ENCODE data around the gene GTF2F2. TPM values are rescaled to one million over a fixed set of nuclear protein-coding genes. Genes with fewer than 3 reads are reported as not detected.

GTF2F2 gene
- total RNA-seq, 1 donor from 2014 or later: 18.9 TPM

DNA sequence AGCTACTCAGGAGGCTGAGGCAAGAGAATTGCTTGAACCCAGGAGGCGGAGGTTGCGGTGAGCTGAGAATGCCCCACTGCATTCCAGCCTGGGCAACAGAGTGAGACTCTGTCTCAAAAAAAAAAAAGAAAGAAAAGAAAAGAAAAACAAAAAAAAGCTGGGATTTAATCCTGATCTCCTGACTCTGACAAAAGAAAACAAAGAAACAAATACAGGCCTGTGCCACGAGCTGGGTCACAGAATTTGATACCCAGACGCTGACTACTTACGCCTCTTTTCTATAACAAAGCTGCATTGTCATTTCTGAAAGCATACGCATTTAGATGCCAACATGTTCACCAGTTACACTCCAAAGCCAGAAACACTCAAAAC lies 18.2 kb upstream of the GTF2F2 start:
- H3K4me3 ChIP-seq: no peak overlapping the region
- no peak overlapping the region for H3K27ac ChIP-seq
- intact Hi-C loops (cut with DNase I): no loop called here
- DNase-seq (ENCODE audit: extremely low spot score in 2 of 2): no peak
- H3K27me3 ChIP-seq: no peaks in the 10 kb centered on the region
- TF ChIP-seq POLR2A (IDR thresholded peaks at IDR 0.05): no peak
- TF ChIP-seq POLR2AphosphoS5 (IDR thresholded peaks at IDR 0.05; ENCODE audit: insufficient read depth in 1 of 2, low read depth in 1 of 2): no peak
- TF ChIP-seq, protein P1, sequence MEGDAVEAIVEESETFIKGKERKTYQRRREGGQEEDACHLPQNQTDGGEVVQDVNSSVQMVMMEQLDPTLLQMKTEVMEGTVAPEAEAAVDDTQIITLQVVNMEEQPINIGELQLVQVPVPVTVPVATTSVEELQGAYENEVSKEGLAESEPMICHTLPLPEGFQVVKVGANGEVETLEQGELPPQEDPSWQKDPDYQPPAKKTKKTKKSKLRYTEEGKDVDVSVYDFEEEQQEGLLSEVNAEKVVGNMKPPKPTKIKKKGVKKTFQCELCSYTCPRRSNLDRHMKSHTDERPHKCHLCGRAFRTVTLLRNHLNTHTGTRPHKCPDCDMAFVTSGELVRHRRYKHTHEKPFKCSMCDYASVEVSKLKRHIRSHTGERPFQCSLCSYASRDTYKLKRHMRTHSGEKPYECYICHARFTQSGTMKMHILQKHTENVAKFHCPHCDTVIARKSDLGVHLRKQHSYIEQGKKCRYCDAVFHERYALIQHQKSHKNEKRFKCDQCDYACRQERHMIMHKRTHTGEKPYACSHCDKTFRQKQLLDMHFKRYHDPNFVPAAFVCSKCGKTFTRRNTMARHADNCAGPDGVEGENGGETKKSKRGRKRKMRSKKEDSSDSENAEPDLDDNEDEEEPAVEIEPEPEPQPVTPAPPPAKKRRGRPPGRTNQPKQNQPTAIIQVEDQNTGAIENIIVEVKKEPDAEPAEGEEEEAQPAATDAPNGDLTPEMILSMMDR (IDR thresholded peaks at IDR 0.05): no peak
- H3K4me1 ChIP-seq: no peaks in the 10 kb centered on the region
- H3K9me3 ChIP-seq: no peaks in the 10 kb centered on the region
- H3K36me3 ChIP-seq: no peaks in the 10 kb centered on the region

DNA sequence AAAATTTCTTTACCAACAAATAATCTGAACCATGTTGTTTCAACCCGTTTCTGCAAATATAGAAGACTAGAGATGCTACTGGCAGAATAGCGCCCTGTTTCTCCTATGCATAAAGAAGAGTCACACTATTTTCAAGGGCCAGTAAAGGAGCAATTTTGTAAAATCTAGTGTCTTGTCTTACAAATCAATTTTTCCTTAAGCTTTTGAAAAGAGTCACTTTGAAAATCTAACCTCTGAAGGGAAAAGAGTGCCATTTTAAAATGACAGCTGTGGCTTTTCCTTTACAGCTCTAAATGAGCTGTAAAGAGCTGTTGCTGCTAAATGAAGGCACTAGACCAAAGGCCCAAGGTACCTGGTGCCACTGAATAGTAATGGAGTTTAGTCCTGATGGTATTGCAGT lies 16.9 kb upstream of the GTF2F2 start:
- no peaks in the 10 kb centered on the region for H3K4me1 ChIP-seq
- intact Hi-C loops (cut with DNase I): no loop called here

DNA sequence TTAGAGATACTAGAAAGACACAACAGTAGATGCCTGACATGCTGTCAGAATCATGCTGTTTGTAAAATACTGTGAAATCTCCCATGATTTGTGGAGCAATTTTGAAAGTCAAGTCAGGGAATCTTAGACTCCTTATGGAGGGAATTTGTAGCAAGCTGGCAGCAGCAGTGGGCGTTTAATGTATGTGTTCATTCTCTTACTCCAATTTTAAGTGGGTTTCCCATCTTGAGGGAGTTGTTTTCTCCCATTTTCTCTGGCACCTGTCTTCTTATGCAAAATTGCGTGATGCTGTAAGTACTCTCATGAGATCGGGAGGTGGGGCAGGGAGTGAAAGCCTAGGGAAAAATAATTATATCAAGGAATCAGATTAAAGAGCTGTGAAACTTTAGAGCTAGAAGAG lies 16.0 kb upstream of the GTF2F2 start:
- H3K27ac ChIP-seq: no peak overlapping the region
- no peaks in the 10 kb centered on the region for H3K4me1 ChIP-seq
- H3K4me3 ChIP-seq: no peak overlapping the region
- intact Hi-C loops (cut with DNase I): no loop called here
- TF ChIP-seq, protein P1 (IDR thresholded peaks at IDR 0.05): no peak
- TF ChIP-seq POLR2A (IDR thresholded peaks at IDR 0.05) (no peak), POLR2AphosphoS5 (IDR thresholded peaks at IDR 0.05; ENCODE audit: insufficient read depth in 1 of 2, low read depth in 1 of 2) (no peak)
- no peaks in the 10 kb centered on the region for H3K36me3 ChIP-seq
- no peaks in the 10 kb centered on the region for H3K9me3 ChIP-seq
- no peak for DNase-seq (ENCODE audit: extremely low spot score in 2 of 2)
- H3K27me3 ChIP-seq: no peaks in the 10 kb centered on the region

More for the DNA sequence above, 16.9 kb upstream of the GTF2F2 start:
- Histone ChIP-seq H3K27ac (no peak overlapping the region), H3K9me3 (no peaks in the 10 kb centered on the region), H3K4me3 (no peak overlapping the region), H3K36me3 (no peaks in the 10 kb centered on the region), H3K27me3 (no peaks in the 10 kb centered on the region)
- DNase-seq (ENCODE audit: extremely low spot score in 2 of 2): no peak
- TF ChIP-seq POLR2AphosphoS5 (IDR thresholded peaks at IDR 0.05; ENCODE audit: insufficient read depth in 1 of 2, low read depth in 1 of 2): no peak
- TF ChIP-seq POLR2A (IDR thresholded peaks at IDR 0.05): no peak
- TF ChIP-seq, protein P1 (IDR thresholded peaks at IDR 0.05): no peak

DNA sequence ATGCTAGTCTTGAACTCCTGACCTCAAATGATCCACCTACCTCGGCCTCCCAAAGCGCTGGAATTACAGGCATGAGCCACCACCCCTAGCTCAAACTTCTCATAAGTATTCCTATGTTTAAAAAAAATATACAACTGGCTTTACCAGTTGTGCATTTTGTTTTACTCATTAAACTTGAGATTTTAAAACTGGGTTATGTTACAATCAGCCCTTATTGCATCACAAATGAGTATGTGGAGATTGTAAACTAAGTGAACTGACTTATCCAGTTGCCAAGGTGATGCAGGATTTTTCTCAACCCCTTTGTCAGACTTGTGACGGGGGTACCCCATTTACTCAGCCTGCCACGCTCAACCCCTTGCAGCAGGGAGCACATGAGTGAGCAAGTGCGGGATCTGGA lies 14.4 kb upstream of the GTF2F2 start:
- Histone ChIP-seq H3K27me3 (no peaks in the 10 kb centered on the region), H3K4me1 (no peaks in the 10 kb centered on the region), H3K4me3 (no peak overlapping the region), H3K36me3 (no peaks in the 10 kb centered on the region), H3K9me3 (no peaks in the 10 kb centered on the region), H3K27ac (no peak overlapping the region)
- intact Hi-C loops (cut with DNase I): no loop called here
- TF ChIP-seq POLR2A (IDR thresholded peaks at IDR 0.05) (no peak), POLR2AphosphoS5 (IDR thresholded peaks at IDR 0.05; ENCODE audit: insufficient read depth in 1 of 2, low read depth in 1 of 2) (no peak)
- TF ChIP-seq, protein P1 (IDR thresholded peaks at IDR 0.05): no peak
- no peak for DNase-seq (ENCODE audit: extremely low spot score in 2 of 2)

DNA sequence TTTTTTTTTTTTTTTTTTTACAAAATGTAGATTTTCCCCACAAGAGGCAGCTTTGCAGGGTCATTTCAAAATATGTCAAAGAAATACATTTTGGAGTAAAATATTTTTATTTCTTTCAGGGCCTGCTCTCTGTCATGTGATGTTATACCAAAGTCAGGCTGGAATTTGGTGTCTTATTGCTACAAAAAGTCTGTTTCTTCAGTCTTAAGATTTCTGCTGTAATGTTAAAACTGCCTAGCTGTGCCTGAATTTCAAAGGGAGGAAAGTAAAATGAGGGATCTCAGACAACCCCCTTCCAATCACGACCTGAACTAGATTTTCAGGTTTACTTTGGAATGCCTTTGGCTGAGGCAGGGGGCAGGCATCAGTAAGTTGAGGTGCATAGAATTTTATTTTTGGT lies 12.8 kb upstream of the GTF2F2 start:
- TF ChIP-seq POLR2A (IDR thresholded peaks at IDR 0.05) (no peak), POLR2AphosphoS5 (IDR thresholded peaks at IDR 0.05; ENCODE audit: insufficient read depth in 1 of 2, low read depth in 1 of 2) (no peak)
- TF ChIP-seq, protein P1 (IDR thresholded peaks at IDR 0.05): no peak
- H3K4me1 ChIP-seq: no peaks in the 10 kb centered on the region
- no peaks in the 10 kb centered on the region for H3K36me3 ChIP-seq
- intact Hi-C loops (cut with DNase I): no loop called here
- H3K4me3 ChIP-seq: no peak overlapping the region
- no peaks in the 10 kb centered on the region for H3K9me3 ChIP-seq
- DNase-seq (ENCODE audit: extremely low spot score in 2 of 2): no peak
- no peaks in the 10 kb centered on the region for H3K27me3 ChIP-seq
- H3K27ac ChIP-seq: no peak overlapping the region
